GM12892 (cell line): ENCODE measurements around the gene RASA3.

ENCODE experiments used
- POLR2A ChIP-seq: IDR thresholded peaks from 2 replicates; pipeline ENCODE4 v1.6.1; 2011; ENCODE audit warnings: low read depth, low read length, control low read depth
- POLR2AphosphoS5 ChIP-seq: IDR thresholded peaks from 2 replicates; pipeline ENCODE4 v1.6.1; 2011; ENCODE audit warnings: low read depth, low read length, control low read depth
- TAF1 ChIP-seq: IDR thresholded peaks from 2 replicates; pipeline ENCODE4 v1.6.1; 2011; ENCODE audit warnings: low read depth, mild to moderate bottlenecking, control low read depth, low read length, borderline replicate concordance

DNA sequence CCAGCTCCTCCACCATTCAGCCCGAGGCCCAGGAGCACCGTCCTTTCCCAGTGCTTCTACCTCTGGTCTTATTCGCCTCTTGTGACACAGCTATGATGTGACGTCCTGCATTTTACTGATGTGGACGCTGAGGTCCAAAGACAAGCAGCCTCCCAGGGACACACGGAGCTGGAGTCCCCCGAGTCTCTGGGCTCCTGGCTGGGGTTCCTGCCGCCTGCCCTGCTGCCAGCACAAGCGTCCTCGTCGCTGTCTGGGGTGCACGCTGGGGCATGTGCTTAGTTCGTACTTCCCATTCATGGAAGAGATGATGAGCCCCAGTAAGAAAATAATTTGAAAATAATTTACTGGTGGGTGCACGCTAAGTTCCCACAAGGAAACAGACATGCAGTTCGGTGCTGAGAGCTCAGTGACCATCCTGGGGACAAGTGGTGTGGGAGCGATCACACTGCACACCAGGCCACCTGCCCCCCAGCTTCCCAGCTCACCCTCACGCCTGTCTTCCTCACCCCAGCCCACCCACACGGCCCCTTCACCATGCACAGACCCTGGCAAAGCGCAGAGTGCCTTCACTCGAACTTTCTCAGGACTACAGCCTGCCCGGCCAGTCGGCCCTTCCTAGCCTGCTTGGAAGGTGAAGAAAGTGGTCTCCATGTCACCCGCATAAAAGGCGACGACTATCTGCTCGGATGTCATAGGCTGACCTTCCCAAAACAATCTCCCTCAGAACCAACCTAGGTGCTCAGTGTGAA is 32.4 kb upstream of the RASA3 start:
- TF ChIP-seq TAF1 (no peak), POLR2A (no peak), POLR2AphosphoS5 (no peak)
